ENCODE measurements around the gene GKAP1.

Gene GKAP1

GRCh38 chr9:83707768-83708514 is 109.6 kb downstream of the GKAP1 start, which contains the start of gene UBQLN1:
Gene UBQLN1 (minus strand): TSS chr9:83707958. CDS start chr9:83707679, 279 bp downstream.
- ATAC-seq, result peak; percentile 89
- TF ChIP-seq SNAI2 (CRISPR knock-in tag; IDR thresholded peaks at IDR 0.05) (no peak), ARNTL (CRISPR knock-in tag; IDR thresholded peaks at IDR 0.05; ENCODE audit: borderline replicate concordance, low read depth) (no peak), TOX (CRISPR knock-in tag; IDR thresholded peaks at IDR 0.05; ENCODE audit: borderline replicate concordance) (no peak), GLIS3 (CRISPR knock-in tag; IDR thresholded peaks at IDR 0.05) (no peak), ZFP30 (CRISPR knock-in tag; IDR thresholded peaks at IDR 0.05) (no peak), CREB5 (CRISPR knock-in tag; IDR thresholded peaks at IDR 0.05; ENCODE audit: low read depth) (peak; percentile 37; the same call in 1 of the 2 replicates), CSDC2 (CRISPR knock-in tag; IDR thresholded peaks at IDR 0.05) (peak; percentile 68; the same call in 1 of the 2 replicates), ZNF8 (CRISPR knock-in tag; IDR thresholded peaks at IDR 0.05) (no peak), CSRNP3 (CRISPR knock-in tag; IDR thresholded peaks at IDR 0.05) (no peak), BACH2 (CRISPR knock-in tag; IDR thresholded peaks at IDR 0.05; ENCODE audit: borderline replicate concordance) (0 out of 2 replicates have a peak, but pooled peaks have one; percentile 29), OSR1 (CRISPR knock-in tag; IDR thresholded peaks at IDR 0.05) (no peak), ZC3H10 (CRISPR knock-in tag; IDR thresholded peaks at IDR 0.05) (no peak), PATZ1 (CRISPR knock-in tag; IDR thresholded peaks at IDR 0.05; ENCODE audit: borderline replicate concordance) (no peak), ISL1 (CRISPR knock-in tag; IDR thresholded peaks at IDR 0.05) (no peak), PPARA (CRISPR knock-in tag; IDR thresholded peaks at IDR 0.05; ENCODE audit: borderline replicate concordance) (no peak), ZFP3 (CRISPR knock-in tag; IDR thresholded peaks at IDR 0.05) (0 out of 2 replicates have a peak, but pooled peaks have one; percentile 13), TSHZ2 (CRISPR knock-in tag; IDR thresholded peaks at IDR 0.05) (no peak), ESRRG (CRISPR knock-in tag; IDR thresholded peaks at IDR 0.05) (no peak), ZNF565 (CRISPR knock-in tag; conservative IDR thresholded peaks at IDR 0.05; ENCODE audit: low read depth) (no peak), ZNF70 (CRISPR knock-in tag; IDR thresholded peaks at IDR 0.05) (no peak), RARB (CRISPR knock-in tag; IDR thresholded peaks at IDR 0.05) (no peak), TCF4 (CRISPR knock-in tag; IDR thresholded peaks at IDR 0.05; ENCODE audit: borderline replicate concordance) (no peak), POU6F1 (CRISPR knock-in tag; IDR thresholded peaks at IDR 0.05; ENCODE audit: borderline replicate concordance, low read depth) (0 out of 2 replicates have a peak, but pooled peaks have one; percentile 37)

- no peak for TF ChIP-seq ZC3H10 (CRISPR knock-in tag; IDR thresholded peaks at IDR 0.05)
- TF ChIP-seq OSR1 (CRISPR knock-in tag; IDR thresholded peaks at IDR 0.05), result no peak
- no peak for TF ChIP-seq CSDC2 (CRISPR knock-in tag; IDR thresholded peaks at IDR 0.05)
- no peak for TF ChIP-seq TCF4 (CRISPR knock-in tag; IDR thresholded peaks at IDR 0.05; ENCODE audit: borderline replicate concordance)
- no peak for TF ChIP-seq ESRRG (CRISPR knock-in tag; IDR thresholded peaks at IDR 0.05)
- no peak for TF ChIP-seq GLIS3 (CRISPR knock-in tag; IDR thresholded peaks at IDR 0.05)
- TF ChIP-seq ZFP30 (CRISPR knock-in tag; IDR thresholded peaks at IDR 0.05), result no peak
- no peak for TF ChIP-seq TSHZ2 (CRISPR knock-in tag; IDR thresholded peaks at IDR 0.05)
- peak; percentile 95 for ATAC-seq
Measured at GRCh38 chr9:83707518-83707767, 110.1 kb downstream of the GKAP1 start.

Measured in SK-N-SH treated with all-trans-retinoic acid at 6 μM for 48 hours (cell line).